ENCODE data around the gene FAM177B.

GRCh38 chr1:222702210-222702609, 34.8 kb upstream of the FAM177B start:
- TF ChIP-seq CTCF (conservative IDR thresholded peaks at IDR 0.05 in 1 of 2, IDR thresholded peaks at IDR 0.05 in 1 of 2; ENCODE audit: low read depth in 1 of 2, low read length in 2 of 2), result no peak
- TF ChIP-seq EZH2 (IDR thresholded peaks at IDR 0.05; ENCODE audit: low read length, missing control alignments), result no peak

All from fibroblast of lung (primary cell).